Right lobe of liver (tissue), 4 donors: ENCODE measurements around the gene MS4A15.

Source experiments
- POLR2A ChIP-seq: fragments of 450-650 bp; IDR thresholded peaks from one replicate; pipeline ENCODE4 v1.6.1; 2017; ENCODE audit warnings: antibody characterized with exemption, mild to moderate bottlenecking
- TF ChIP-seq, protein P1 (sequence below), 4 donors: fragments of 200-600 bp in 3 of 4; fragments of 450-650 bp in 1 of 4; IDR thresholded peaks; one replicate each; pipeline versions ENCODE4 v1.5.1 to v1.8.0; 2016 to 2022; ENCODE audit warnings: antibody characterized with exemption in 4 of 4, mild to moderate bottlenecking in 2 of 4
- donor health status: DM: no; HTN: no; CAD: no.
- donor health status: DM: no; HTN: no; CAD: no.
- donor health status: DM: no; HTN: yes; CAD: no.

DNA sequence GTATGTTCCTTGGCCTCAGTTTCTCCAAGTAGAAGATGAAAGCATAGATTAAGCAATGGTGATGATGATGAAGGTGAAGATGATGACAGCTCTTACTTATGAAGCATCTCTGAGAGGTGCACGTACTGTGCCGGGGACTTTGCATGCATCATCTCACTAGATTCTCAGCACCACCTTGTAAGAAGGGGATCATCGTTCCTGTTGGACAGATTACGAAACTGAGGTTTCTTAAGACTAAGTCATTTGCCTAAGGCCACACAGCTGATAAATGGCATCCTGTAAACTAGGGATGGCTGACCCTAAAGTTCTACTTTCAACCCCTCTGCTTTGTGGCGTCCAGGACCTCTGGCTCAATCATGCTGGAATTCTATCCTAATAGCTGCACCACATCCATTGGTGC is 8.7 kb downstream of the MS4A15 start:
- TF ChIP-seq, protein P1, sequence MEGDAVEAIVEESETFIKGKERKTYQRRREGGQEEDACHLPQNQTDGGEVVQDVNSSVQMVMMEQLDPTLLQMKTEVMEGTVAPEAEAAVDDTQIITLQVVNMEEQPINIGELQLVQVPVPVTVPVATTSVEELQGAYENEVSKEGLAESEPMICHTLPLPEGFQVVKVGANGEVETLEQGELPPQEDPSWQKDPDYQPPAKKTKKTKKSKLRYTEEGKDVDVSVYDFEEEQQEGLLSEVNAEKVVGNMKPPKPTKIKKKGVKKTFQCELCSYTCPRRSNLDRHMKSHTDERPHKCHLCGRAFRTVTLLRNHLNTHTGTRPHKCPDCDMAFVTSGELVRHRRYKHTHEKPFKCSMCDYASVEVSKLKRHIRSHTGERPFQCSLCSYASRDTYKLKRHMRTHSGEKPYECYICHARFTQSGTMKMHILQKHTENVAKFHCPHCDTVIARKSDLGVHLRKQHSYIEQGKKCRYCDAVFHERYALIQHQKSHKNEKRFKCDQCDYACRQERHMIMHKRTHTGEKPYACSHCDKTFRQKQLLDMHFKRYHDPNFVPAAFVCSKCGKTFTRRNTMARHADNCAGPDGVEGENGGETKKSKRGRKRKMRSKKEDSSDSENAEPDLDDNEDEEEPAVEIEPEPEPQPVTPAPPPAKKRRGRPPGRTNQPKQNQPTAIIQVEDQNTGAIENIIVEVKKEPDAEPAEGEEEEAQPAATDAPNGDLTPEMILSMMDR (IDR thresholded peaks at IDR 0.05) = no peak
- no peak for TF ChIP-seq POLR2A
